22Rv1 (cell line): Measurements from ENCODE around the gene ARHGAP45.

Experiments
- CTCF ChIP-seq: fragments of 450-650 bp; IDR thresholded peaks from 2 replicates; pipeline ENCODE4 v1.5.1; 2017; ENCODE audit warnings: mild to moderate bottlenecking
- ZFX ChIP-seq: fragments of 450-650 bp; IDR thresholded peaks from 2 replicates; pipeline ENCODE4 v1.6.1; 2017; ENCODE audit warnings: antibody characterized with exemption, borderline replicate concordance

GRCh38 chr19:1085053-1085658 is 18.2 kb downstream of the ARHGAP45 start:
- TF ChIP-seq CTCF: no peak
- no peak for TF ChIP-seq ZFX
